GM19467 (cell line): ENCODE data around the gene S100A13.

Experiments used
- ATAC-seq: cut with Tn5 transposase; IDR thresholded peaks from one replicate; pipeline ENCODE4 v1.9.1; 2021; ENCODE audit warnings: mild to moderate bottlenecking, moderate library complexity; ENCODE audit not compliant: unreplicated experiment

The S100A13 gene

DNA sequence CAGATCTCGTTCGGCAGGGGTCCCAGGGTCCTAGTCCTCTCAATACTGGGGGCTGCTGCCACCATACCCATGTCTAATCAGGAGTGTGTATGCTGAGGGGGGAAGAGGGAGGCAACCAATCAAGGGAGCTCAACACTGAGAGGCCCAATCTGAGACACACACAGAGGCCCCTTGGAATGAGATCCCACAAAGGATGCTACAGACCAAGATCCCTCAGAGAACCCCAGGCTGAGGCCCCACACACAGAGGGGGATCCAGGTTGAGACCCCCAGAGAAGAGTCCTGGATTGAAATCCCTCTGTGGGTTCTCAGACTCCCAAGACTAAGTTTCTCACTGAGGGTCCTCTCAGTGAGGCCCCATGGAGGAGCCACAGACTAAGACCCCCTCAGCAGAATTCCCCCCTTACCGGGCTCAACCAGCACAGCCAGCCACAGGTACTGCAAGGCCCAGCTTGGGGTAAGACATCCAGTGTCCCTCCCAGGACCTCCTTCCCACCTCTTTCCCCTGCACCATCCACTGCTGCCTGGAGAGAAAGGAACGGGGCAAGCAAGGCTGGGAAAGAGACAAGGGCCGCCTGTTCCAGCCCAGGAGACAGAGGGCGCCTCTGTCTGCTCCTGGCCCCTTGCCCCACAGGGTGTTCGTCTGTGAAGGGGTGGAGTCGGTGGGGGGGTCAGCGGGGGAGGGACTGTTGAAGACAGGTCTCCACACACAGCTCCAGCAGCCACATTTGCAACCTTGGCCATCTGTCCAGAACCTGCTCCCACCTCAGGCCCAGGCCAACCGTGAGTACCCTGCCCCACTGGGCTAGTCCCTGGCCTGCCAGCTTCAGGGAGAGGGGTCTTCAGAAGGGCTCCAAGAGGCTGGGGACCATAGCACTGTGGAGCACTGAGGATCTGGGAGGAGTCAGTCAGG, 666 bp upstream of the S100A13 start, which contains the start of gene S100A1:
Gene S100A1 (plus strand): TSS at position 720 of the 912 bp plus-strand sequence. CDS start 2,088 bp downstream, outside the sequence.
- ATAC-seq: no peak

DNA sequence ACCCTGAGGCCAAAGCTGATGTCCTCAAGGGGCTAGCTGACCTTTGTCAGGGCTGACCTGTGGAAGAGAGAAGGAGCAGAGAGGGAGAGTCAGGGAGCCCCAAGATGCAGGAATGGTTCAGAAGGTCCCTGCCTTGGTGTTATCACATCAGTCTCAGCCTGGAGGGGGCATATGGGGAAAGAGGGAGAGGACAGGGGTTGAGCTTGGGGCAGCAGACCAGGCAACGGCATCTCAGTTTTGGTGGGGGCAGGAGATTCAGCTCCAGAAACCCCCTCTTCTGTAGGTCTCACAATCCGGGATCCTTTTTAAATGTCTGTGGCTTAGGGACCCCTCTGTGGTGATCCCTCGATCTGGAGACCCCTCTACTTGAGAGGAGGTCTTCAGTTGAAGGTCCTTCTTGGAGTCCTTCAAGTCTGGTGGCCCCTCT, 815 bp downstream of the S100A13 start:
- ATAC-seq: no peak

DNA sequence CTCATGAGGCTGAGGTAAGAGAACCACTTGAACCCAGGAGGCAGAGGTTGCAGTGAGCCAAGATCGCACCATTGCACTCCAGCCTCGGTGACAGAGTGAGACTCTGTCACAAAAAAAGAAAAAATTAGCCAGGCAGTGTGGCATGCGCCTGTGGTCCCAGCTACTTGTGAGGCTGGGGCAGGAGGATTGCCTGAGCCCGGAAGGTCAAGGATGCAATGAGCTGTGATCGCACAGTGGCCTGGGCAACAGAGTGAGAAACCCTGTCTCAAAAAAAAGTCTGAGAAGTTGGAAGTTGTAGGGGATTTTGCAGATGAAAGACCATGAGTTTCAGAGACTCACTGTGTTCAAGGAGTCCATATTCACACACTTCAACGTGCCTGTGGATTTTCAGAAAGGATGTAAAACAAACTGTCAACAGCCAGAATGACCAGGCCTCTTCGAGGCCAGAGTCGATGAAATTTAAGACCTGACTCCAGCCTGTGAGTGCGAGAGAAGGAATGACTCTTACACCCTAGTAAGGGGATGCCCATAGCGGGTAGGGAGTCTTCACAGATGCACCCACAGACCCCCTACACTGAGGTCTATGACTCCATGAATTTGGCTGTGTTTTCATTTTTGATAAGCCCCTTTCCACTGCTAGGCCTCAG, 2.2 kb downstream of the S100A13 start:
- no peak for ATAC-seq

DNA sequence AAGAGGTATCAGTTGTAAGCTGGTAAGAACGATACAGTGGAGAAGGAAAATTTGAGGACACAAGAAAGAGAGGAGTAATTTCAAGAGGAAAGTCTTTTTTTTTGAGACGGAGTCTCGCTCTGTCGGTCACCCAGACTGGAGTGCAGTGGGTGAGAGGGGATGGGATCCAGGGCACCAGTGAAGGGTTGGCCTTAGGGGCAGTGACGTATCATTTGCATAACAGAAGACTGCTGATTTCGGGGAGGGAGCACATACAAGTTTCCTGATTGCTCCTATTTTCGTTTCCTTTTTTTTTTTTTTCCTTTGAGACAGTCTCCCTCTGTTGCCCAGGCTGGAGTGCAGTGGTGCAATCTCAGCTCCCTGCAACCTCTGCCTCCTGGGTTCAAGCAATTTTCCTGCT, 4.2 kb downstream of the S100A13 start:
- no peak for ATAC-seq

DNA sequence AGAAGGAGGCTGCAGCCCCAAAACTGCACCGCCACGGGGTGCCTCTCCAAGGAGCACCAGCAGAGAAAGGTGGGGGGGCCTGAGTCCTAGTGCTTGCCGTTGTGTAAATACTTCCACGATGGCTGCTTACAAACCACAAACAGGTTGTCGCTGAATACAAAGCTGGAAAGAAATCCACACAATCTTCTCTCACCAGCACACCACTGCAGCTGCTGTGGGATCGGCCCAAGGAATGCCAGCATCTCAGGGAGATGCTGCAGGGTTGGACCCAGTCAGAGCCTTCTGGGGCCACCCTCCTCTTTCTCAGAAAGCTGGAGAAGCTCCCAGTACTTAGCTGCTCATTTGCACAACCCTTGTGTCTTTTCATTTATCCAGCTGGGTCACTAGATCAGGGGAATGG, 8.1 kb downstream of the S100A13 start:
- no peak for ATAC-seq

DNA sequence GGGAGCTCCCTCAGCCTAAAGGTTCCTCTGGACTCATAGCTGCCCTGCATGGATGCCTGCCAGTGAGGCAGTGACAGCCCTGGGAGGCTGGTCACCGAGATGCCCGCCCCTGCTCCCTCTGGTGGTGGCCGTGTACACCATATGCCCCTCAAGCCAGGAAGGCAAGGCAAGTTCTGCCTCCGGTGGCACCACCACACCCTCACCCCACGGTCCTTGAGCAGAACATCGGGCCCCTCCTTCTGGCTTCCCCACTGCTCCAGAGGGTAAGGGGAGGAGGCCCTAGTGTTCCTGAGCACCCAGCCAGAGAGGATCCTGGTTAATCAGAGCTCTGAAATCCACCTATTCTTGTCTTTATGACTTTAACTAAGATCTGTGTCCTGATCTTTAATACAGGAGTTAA, 9.6 kb downstream of the S100A13 start:
- no peak for ATAC-seq

DNA sequence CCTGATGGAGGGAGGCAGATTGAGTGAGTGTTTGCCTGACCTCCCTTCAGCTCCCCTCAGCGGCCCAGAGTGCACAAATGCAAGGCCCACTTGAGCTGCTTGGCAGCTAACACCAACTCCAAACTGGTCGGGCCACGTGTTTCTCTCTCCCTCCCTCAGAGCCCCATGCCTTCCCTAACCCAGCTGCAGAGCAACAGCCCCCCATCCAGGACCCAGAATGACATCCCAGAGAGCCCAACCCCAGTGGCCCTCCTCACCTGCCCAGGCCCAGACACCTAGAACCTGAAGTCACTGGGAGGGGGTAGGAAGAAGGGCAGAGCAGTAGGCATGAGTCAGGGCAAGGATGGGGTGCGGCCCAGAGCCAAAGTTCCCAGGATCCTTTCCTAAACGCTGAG, 10.4 kb downstream of the S100A13 start:
- ATAC-seq: no peak

DNA sequence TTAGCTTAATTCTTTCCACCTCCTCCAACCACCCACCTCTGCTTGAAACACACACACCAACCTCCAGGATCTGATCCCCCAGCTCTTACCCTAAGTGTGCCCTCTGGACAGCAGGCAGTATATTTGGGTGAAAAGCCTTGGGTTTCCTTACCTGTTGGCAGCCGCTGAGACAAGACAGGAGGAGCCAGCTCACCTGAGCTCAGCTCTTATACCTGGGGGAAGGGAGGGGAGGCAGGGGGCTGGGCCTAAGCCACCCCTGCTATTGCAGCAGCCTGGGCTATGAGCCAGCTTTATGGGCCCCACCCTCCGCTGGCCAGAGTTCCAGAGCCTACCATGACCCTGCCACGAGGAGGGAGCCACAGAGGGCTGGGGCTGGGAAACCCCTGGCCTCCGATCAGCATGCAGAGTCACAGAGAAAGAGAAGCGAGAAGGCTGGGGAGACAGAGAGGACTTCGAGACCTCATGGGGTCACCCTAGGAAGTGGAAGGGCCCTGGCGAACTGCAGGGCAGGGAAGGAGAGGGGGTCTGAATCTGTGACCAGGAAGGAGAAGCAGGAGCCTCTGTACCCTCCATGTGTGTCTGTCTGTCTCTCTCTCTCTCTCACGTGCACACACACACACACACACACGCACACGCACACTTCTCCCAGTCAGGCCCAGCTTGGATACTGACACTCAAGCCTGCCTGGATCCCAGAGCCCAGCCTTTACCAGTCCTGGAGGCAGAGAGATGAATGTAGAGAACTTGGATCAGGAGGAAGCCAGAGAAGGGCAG, 11.0 kb downstream of the S100A13 start, which contains the start of gene S100A14:
Gene S100A14 (minus strand): TSS at position 182 of the 773 bp plus-strand sequence. CDS start 467 bp downstream, outside the sequence.
- no peak for ATAC-seq

DNA sequence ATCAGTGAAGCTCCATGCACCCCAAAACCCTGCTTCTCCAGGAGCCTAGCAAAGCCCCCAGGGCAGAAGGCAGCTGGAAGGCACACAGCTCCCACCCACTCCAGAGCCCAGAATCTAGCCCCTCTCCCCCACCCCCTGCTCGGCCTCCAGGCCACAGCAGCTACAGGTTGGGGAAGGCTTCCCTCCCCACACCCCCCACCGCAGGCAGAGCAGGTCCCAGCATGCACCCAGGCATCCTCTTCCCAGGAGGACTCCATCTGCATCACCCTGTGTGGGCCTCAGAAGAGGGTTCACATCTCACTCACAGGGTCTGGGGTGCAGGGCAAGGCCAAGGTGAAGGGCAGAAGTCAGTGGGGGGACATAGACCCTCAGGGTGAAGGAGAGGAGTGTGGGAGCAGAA, 11.9 kb downstream of the S100A13 start:
- ATAC-seq: no peak

DNA sequence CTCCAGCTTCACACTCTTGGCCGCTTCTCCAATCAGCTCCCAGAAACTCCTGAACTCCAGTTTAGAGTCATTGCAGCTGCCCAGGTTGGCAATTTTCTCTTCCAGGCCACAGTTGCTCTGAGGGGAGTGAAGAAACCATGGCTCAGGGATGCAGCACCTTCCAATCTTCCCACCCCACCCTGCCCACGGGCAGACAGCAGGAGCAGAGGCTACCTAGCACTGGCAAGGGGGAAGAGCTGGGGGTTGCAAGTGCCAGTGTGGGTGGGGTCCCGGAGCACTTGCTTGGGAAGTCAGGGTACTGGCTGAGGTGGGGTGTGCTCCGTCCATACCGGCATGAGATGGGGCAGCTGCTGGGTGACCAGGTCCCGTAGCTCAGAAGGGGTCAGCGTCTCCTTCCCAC, 12.4 kb downstream of the S100A13 start:
- no peak for ATAC-seq

DNA sequence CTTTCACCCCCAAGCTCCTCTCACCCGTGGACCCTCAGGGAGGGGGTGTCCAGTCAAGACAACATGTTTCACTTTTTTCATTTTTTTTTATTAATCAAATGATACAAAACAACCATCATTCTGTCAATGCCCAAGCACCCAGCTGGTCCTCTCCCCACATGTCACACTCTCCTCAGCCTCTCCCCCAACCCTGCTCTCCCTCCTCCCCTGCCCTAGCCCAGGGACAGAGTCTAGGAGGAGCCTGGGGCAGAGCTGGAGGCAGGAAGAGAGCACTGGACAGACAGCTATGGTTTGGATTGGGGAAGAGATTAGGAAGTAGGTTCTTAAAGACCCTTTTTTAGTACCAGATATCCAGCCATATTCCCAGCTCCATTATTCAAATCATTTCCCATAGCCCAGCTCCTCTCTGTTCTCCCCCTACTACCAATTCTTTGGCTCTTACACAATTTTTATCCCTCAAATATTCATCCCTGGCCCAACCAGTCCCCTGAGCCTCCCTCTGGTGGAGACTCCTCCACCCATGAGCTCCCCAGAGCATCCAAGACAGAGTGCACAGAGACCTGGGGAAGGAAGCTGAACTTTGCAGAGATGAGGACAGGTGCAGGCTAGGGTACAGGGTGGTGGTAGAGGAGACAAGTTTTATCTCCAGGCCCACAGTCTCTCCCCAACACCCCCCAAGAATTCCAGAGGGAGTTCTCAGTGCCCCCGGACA, 13.0 kb downstream of the S100A13 start:
- ATAC-seq: no peak

DNA sequence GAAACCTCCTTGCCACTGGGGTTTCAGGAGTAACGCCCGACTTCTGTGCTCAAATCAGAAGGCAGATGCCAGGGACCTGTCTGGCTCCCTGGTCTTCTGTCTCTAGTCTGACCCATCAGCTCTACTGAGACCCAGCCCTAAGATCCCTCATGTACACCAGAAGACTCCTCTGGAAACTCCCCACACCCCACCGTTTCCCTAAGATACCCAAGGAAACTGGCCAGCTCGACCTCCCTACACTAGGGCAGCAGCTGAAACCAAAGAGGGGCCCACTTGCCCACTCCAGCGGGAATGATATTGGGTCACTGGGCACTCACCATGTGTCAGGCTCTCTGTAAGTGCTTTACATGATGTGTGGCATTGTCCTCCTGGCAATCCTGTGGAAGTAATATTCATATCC, 13.9 kb downstream of the S100A13 start:
- no peak for ATAC-seq

DNA sequence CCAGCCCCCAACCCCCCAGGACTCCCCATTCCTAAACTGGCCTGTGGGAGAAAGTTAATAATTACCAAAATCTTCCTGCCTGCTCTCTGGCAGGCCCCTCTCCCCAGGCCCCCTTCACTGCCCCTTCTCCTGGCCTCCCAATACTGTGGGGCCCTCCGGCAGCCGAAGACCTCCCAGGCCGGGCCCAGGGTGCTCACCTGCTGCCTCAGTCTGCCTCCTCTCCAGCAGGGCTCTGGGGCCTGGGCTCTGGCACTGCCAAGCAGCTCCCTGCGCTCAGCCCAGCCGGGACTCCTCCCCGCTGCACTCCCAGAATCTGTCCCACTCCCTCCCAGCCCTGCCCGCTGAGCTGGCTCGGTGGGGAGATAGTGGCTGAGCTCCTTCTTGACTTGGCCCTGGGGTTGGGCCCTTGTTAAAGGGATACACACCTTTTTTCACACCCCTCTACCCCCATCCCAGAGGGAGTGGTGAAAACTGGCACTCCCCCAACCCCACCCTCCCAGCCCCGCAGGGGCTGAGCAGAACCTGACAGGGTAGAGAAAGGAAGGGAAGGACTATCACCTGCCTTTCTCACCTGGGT, 14.5 kb downstream of the S100A13 start, which contains the start of gene S100A16:
Gene S100A16 (minus strand): TSS at position 383 of the 577 bp plus-strand sequence. CDS start 4,986 bp downstream, outside the sequence.
- ATAC-seq: no peak

DNA sequence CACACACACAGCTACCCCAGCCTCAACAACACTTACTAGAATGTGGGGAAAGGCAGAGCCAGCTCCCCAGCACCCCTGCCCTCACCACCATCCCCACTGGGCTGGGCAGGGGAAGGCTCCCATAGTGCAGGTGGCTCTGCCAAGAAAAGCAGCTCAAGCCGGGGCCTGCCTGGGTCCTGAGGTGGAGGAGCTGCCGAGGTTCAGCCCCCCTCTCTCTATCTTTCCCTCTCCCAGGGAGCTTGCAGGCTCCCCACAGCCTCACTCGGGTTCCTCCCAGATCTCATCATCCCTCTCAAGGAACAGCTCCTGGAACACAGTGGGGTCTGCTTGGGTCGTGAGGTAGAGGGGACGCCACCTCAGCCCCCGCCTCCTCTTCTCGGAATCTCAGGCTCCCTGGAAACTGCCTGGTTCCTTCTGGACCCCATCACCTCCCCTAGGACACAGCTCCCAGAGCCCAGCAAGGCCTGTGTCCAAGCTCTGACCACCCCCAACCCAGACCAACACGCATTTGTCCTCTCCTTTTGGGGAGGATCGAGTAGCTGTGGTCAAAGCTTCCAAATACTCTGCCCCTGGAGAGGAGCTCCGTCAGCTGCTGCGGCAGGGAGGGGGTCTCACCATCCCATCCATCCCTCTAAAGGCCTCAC, 15.1 kb downstream of the S100A13 start:
- ATAC-seq: no peak

DNA sequence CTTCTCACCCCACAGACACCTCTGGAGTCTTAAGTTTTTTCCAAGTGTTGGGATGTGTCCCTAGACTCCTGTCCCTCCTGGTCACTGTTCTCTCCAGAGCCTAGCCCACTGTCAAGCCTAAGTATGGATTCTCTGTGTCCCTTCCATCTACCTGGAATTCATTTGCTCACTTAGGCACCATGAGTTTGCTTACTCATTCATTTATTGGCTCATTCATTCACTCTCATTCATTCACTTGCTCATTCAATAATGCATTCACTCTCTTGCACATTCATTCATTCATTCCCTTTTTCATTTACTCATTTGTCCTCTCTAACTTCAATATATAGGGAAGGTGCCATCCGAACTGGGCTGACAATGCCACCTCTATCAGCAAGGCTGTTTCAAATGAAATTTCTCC, 15.9 kb downstream of the S100A13 start:
- no peak for ATAC-seq

DNA sequence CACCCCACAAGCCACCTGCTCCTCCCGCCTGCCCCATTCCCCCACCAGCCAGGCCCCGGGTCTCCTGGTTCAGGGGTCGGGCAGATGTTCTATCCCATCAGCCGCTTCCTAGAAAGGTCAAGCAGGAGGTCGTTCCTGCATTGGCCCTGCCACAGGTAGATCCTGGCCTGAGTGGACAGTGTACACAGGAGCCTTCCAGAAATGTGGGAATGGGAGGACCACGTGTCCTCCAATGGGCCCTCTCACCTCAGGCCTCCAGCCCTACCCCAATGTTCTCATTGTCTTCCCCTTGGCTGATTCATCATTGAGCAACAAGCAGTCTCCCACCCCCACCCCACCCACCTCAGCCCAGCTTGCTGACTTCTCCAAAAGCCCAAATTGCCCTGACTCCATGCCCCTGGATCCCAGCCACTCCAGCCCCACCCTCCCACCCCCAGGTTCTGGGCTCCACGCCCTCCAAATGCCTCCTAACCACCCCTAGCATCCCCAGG, 16.4 kb downstream of the S100A13 start:
- ATAC-seq: no peak

DNA sequence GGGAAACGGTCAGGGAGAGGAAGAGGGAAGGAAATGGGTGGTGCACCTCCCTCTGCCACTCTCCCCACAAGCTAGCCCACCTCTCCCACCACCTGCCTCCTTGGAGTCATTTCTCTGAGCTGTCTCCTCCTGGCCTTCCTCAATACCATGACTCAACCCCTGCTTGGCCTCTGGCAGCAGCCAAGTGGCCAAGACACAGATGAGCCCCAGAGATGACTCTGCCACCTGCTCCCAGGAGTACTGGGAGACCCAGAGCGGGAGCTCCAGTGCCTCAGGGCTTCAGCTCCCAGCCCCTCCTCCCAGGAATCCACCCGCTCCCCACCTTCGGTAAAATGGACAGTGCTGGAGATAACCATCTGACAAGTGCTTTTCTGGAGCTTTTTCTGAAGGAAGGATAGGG, 17.0 kb downstream of the S100A13 start:
- no peak for ATAC-seq

DNA sequence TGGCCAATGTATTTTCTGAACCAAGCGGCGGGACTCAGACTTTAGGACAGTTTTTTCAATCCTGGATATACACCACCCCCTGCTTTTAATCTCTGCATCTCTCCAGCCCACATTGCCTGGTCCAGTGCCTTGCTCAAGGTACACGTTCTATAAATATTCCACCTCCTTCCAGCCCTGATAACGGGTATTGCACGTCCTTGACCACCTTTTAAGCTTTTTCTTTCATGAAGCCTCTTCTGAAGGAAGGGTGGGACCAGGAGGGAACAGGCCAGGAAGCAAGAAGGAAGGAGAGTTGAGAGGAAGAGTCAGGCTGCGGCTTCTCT, 17.8 kb downstream of the S100A13 start:
- ATAC-seq: no peak

DNA sequence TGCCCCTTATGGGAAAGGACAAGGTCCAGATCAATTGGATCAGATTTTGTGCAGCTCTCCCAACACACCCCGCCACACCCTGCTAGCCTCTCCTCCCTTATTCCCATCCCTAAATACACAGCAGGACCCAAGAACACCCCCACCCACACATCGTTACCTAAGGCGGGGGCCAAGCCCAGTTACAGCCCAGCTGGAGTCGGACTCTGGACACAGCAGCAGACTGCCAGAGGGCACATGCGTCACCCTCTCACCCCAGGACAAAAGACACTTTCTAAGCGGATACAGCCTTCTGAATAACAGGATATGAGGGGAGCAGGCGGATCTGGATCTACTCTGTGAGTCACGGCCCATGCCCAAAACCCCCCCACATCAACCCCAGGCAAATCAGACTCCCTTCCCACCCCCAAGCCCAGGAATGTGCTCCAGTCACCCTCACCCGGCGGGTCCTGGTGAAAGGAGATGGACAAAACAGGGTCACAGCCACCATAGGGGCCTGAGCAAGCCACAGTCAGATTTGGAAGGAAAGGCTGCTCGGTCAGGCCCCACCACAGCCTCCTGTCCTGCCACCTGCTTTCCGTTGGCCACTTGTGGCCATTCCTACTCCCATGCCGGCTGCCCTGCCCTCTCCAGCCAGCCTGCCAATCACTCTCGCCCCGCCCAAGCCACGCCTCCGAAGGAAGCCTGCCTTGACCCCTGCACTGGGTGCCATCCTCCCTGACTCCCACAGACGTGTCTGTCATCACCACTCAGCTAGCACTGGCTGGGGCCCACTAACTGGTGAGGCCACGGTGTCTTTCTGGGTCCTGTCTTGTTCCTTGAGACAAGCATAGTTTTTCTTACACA, 18.3 kb downstream of the S100A13 start:
- ATAC-seq: no peak
